Neural progenitor cell (in vitro differentiated cells): ENCODE data around the gene RAI1. TPM values are rescaled to one million over a fixed set of nuclear protein-coding genes. Genes with fewer than 3 reads are reported as not detected.

Experiments
- DNase-seq: peaks from one replicate; pipeline ENCODE4 v3.0.0-alpha.2; 2016; ENCODE audit warnings: low spot score
- H2AFZ ChIP-seq: fragments of 200-600 bp; sonication (generic); replicated peaks from 2 replicates; pipeline ENCODE4 v1.6.1; 2016; ENCODE audit warnings: antibody characterized with exemption
- H3F3A ChIP-seq: fragments of 200-600 bp; sonication (generic); 2 replicates; pipeline ENCODE4 v1.6.1; 2016; ENCODE audit warnings: antibody characterized with exemption, low read depth
- H3K27ac ChIP-seq: fragments of 200-600 bp; sonication (generic); 2 replicates; pipeline ENCODE4 v1.5.1; 2016; ENCODE audit warnings: mild to moderate bottlenecking
- H3K27me3 ChIP-seq: fragments of 200-600 bp; sonication (generic); 2 replicates; pipeline ENCODE4 v1.6.1; 2016; ENCODE audit warnings: mild to moderate bottlenecking, moderate library complexity
- H3K36me3 ChIP-seq: fragments of 200-600 bp; sonication (generic); 2 replicates; pipeline ENCODE4 v1.5.1; 2016
- H3K4me1 ChIP-seq: fragments of 200-600 bp; sonication (generic); 2 replicates; pipeline ENCODE4 v1.6.1; 2016; ENCODE audit warnings: mixed run types
- H3K4me2 ChIP-seq: fragments of 200-600 bp; sonication (generic); 2 replicates; pipeline ENCODE4 v1.6.1; 2016
- H3K4me3 ChIP-seq: fragments of 200-600 bp; sonication (generic); 2 replicates; pipeline ENCODE4 v1.5.1; 2016
- H3K79me2 ChIP-seq: fragments of 200-600 bp; sonication (generic); 2 replicates; pipeline ENCODE4 v1.6.1; 2016; ENCODE audit warnings: low read depth
- H3K9ac ChIP-seq: fragments of 200-600 bp; sonication (generic); 2 replicates; pipeline ENCODE4 v1.6.1; 2016
- H3K9me3 ChIP-seq: fragments of 200-600 bp; sonication (generic); 2 replicates; pipeline ENCODE4 v1.5.1; 2016; ENCODE audit warnings: low read depth
- H4K20me1 ChIP-seq: fragments of 200-600 bp; sonication (generic); 2 replicates; pipeline ENCODE4 v1.6.1; 2016; ENCODE audit warnings: low read depth
- H3K27ac Mint-ChIP-seq: 3 replicates; pipeline ENCODE4 v1.8.0; 2021; ENCODE audit warnings: mixed read lengths
- H3K27me3 Mint-ChIP-seq: 2 replicates; pipeline ENCODE4 v1.8.0; 2022; ENCODE audit warnings: low read depth, mild to moderate bottlenecking, inconsistent platforms, moderate library complexity, mixed read lengths; ENCODE audit not compliant: insufficient read depth
- H3K36me3 Mint-ChIP-seq: 3 replicates; pipeline ENCODE4 v1.8.0; 2021; ENCODE audit warnings: mixed read lengths
- H3K4me1 Mint-ChIP-seq: 3 replicates; pipeline ENCODE4 v1.8.0; 2021; ENCODE audit warnings: mixed read lengths
- H3K4me3 Mint-ChIP-seq: 3 replicates; pipeline ENCODE4 v1.8.0; 2021; ENCODE audit warnings: mild to moderate bottlenecking, moderate library complexity, mixed read lengths
- H3K9me3 Mint-ChIP-seq: 3 replicates; pipeline ENCODE4 v1.8.0; 2020; ENCODE audit warnings: mixed read lengths
- EZH2 ChIP-seq: fragments of 200-600 bp; sonication (generic); IDR thresholded peaks from 2 replicates; pipeline ENCODE4 v1.6.1; 2017; ENCODE audit warnings: antibody characterized with exemption, mild to moderate bottlenecking, moderate library complexity
- EZH2phosphoT487 ChIP-seq: fragments of 200-600 bp; sonication (generic); IDR thresholded peaks from 2 replicates; pipeline ENCODE4 v1.6.1; 2017; ENCODE audit warnings: antibody characterized with exemption
- total RNA-seq: library from RNA; depleted of rRNA; stranded (reverse); fragments of >200 nt; gene quantifications from 2 replicates; pipeline ENCODE4 v1.2.3, GENCODE V29; 2015; ENCODE audit warnings: low replicate concordance
- TF ChIP-seq, protein P1 (sequence below): fragments of 200-600 bp; sonication (generic); IDR thresholded peaks from 2 replicates; pipeline ENCODE4 v1.5.1; 2017; ENCODE audit warnings: antibody characterized with exemption, mild to moderate bottlenecking

RAI1 gene
- total RNA-seq, 1 donor from 2014 or later, result 27.4 TPM

GRCh38 chr17:17749921-17750320, 68.7 kb downstream of the RAI1 start:
- Histone ChIP-seq H3K9me3 (no peaks in the 10 kb centered on the region), H3K79me2 (peaks cover 5% of the 10 kb centered on the region), H3K4me2 (peak overlapping the region; percentile 38), H3K27me3 (no peaks in the 10 kb centered on the region), H3K4me1 (peaks cover 26% of the 10 kb centered on the region), H3F3A (peaks cover 40% of the 10 kb centered on the region), H3K27ac (no peak overlapping the region), H3K9ac (no peak overlapping the region), H3K36me3 (no peaks in the 10 kb centered on the region), H4K20me1 (peaks cover 59% of the 10 kb centered on the region), H2AFZ (no peak overlapping the region), H3K4me3 (no peak overlapping the region)
- H3K4me3 Mint-ChIP-seq, result peak overlapping the region; percentile 29
- peaks cover 7% of the 10 kb centered on the region for H3K27me3 Mint-ChIP-seq
- H3K27ac Mint-ChIP-seq, result peak overlapping the region; percentile 84
- TF ChIP-seq EZH2 (no peak), EZH2phosphoT487 (no peak)
- TF ChIP-seq, protein P1, sequence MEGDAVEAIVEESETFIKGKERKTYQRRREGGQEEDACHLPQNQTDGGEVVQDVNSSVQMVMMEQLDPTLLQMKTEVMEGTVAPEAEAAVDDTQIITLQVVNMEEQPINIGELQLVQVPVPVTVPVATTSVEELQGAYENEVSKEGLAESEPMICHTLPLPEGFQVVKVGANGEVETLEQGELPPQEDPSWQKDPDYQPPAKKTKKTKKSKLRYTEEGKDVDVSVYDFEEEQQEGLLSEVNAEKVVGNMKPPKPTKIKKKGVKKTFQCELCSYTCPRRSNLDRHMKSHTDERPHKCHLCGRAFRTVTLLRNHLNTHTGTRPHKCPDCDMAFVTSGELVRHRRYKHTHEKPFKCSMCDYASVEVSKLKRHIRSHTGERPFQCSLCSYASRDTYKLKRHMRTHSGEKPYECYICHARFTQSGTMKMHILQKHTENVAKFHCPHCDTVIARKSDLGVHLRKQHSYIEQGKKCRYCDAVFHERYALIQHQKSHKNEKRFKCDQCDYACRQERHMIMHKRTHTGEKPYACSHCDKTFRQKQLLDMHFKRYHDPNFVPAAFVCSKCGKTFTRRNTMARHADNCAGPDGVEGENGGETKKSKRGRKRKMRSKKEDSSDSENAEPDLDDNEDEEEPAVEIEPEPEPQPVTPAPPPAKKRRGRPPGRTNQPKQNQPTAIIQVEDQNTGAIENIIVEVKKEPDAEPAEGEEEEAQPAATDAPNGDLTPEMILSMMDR, result no peak
- DNase-seq, result peak; percentile 90
- H3K9me3 Mint-ChIP-seq, result no peaks in the 10 kb centered on the region
- H3K4me1 Mint-ChIP-seq, result peaks cover 66% of the 10 kb centered on the region
- peaks cover 3% of the 10 kb centered on the region for H3K36me3 Mint-ChIP-seq

DNA sequence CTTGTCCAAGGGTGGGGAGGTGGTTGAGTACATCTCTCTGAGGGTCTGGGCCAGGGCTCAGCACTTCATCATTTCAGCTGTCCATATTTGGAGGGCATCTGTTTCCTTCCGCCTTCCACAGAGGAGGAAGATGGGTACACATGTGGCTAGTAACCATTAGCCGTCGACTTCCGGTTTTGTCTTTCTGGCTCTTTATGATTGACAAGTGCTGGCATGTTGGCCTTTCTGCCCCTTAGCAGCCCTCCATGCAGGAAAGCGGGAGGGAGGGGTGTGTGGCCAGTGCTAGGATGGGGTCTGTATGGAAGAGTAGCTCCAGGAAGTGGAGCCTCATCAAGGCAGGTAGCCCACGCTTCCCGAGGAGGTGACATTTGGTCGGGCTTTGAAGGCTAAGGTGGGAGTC, 69.6 kb downstream of the RAI1 start:
- Histone ChIP-seq H2AFZ (no peak overlapping the region), H3K9me3 (no peaks in the 10 kb centered on the region), H3K27ac (no peak overlapping the region), H3K9ac (no peak overlapping the region), H3K36me3 (no peaks in the 10 kb centered on the region), H3K27me3 (no peaks in the 10 kb centered on the region), H4K20me1 (peaks cover 59% of the 10 kb centered on the region), H3K4me1 (peaks cover 26% of the 10 kb centered on the region), H3K4me3 (no peak overlapping the region), H3K79me2 (peaks cover 5% of the 10 kb centered on the region), H3F3A (peaks cover 40% of the 10 kb centered on the region), H3K4me2 (no peak overlapping the region)
- TF ChIP-seq EZH2phosphoT487 (no peak), EZH2 (no peak)
- TF ChIP-seq, protein P1, result no peak
- peak overlapping the region; percentile 73 for H3K4me3 Mint-ChIP-seq
- peak overlapping the region; percentile 92 for H3K27ac Mint-ChIP-seq
- no peaks in the 10 kb centered on the region for H3K36me3 Mint-ChIP-seq
- DNase-seq, result no peak
- H3K4me1 Mint-ChIP-seq, result peaks cover 69% of the 10 kb centered on the region
- no peaks in the 10 kb centered on the region for H3K9me3 Mint-ChIP-seq
- peaks cover 8% of the 10 kb centered on the region for H3K27me3 Mint-ChIP-seq

GRCh38 chr17:17751489-17752088, 70.3 kb downstream of the RAI1 start:
- no peak for DNase-seq
- H3K27me3 ChIP-seq, result no peaks in the 10 kb centered on the region
- peaks cover 5% of the 10 kb centered on the region for H3K79me2 ChIP-seq
- peaks cover 26% of the 10 kb centered on the region for H3K4me1 ChIP-seq
- H3F3A ChIP-seq, result peaks cover 40% of the 10 kb centered on the region
- no peak overlapping the region for H3K27ac ChIP-seq
- H3K36me3 ChIP-seq, result no peaks in the 10 kb centered on the region
- Mint-ChIP-seq H3K27me3 (peaks cover 8% of the 10 kb centered on the region), H3K9me3 (no peaks in the 10 kb centered on the region), H3K36me3 (no peaks in the 10 kb centered on the region), H3K4me3 (peak overlapping the region; percentile 30), H3K27ac (peak overlapping the region; percentile 92), H3K4me1 (peaks cover 71% of the 10 kb centered on the region)
- peaks cover 61% of the 10 kb centered on the region for H4K20me1 ChIP-seq
- no peak for TF ChIP-seq EZH2
- no peak for TF ChIP-seq EZH2phosphoT487
- TF ChIP-seq, protein P1, result no peak
- no peaks in the 10 kb centered on the region for H3K9me3 ChIP-seq
- H2AFZ ChIP-seq, result no peak overlapping the region
- H3K9ac ChIP-seq, result no peak overlapping the region
- no peak overlapping the region for H3K4me3 ChIP-seq
- no peak overlapping the region for H3K4me2 ChIP-seq
